Endothelial cell of umbilical vein (primary cell): ENCODE measurements around the gene NUP155. TPM values are rescaled to one million over a fixed set of nuclear protein-coding genes. Genes with fewer than 3 reads are reported as not detected.

Experiments
- BruUV-seq: library from RNA; stranded (reverse); fragments of 400-500 nt; replicated peaks from 2 replicates; lab custom pipeline; 2021; lab: Mats Ljungman, UMichigan
- CTCF ChIA-PET: fragments of 300-600, 350-600 bp; sonication (Branson Sonifier 250); formaldehyde crosslinking; loops from one replicate; lab custom pipeline; 2021; ENCODE audit warnings: antibody characterized with exemption, inconsistent platforms; lab: Charles Lee
- POLR2A ChIA-PET: fragments of 300-600, 350-600 bp; sonication (Branson Sonifier 250); formaldehyde crosslinking; loops from one replicate; lab custom pipeline; 2021; ENCODE audit warnings: antibody characterized with exemption, inconsistent platforms; lab: Charles Lee
- DNase-seq: peaks from one replicate; pipeline ENCODE4 v3.0.0-alpha.2; 2011; ENCODE audit warnings: low read depth, low spot score
- FAIRE-seq: peaks from 2 replicates; lab custom pipeline; 2011; peaks lifted over from hg19 to GRCh38; lab: Jason Lieb, UNC
- H2AFZ ChIP-seq: 2 replicates; pipeline ENCODE4 v1.6.0; 2012; ENCODE audit warnings: low read depth, low read length, control low read depth, inconsistent platforms
- H3K27ac ChIP-seq: 2 replicates; pipeline ENCODE4 v1.5.1; 2011; ENCODE audit warnings: low read depth, mild to moderate bottlenecking, control low read depth, low read length, moderate library complexity; ENCODE audit not compliant: insufficient read depth
- H3K27me3 ChIP-seq, 2 experiments: 2 replicates each; pipeline versions ENCODE4 v1.6.0 to v1.6.1; 2011; ENCODE audit warnings: low read length in 2 of 2, mixed read lengths in 1 of 2; ENCODE audit not compliant: control insufficient read depth in 2 of 2, insufficient read depth in 2 of 2
- H3K36me3 ChIP-seq, 2 experiments: 2 replicates in 1 of 2; 3 replicates in 1 of 2; pipeline ENCODE4 v1.5.1; 2011; ENCODE audit warnings: low read length in 2 of 2, mild to moderate bottlenecking in 1 of 2, moderate library complexity in 1 of 2; ENCODE audit not compliant: control insufficient read depth in 2 of 2, insufficient read depth in 2 of 2; ENCODE audit errors: extremely low read depth in 1 of 2
- H3K4me1 ChIP-seq: 3 replicates; pipeline ENCODE4 v1.5.1; 2011; ENCODE audit warnings: mild to moderate bottlenecking, low read length; ENCODE audit not compliant: control insufficient read depth, insufficient read depth; ENCODE audit errors: extremely low read depth
- H3K4me2 ChIP-seq: 2 replicates; pipeline ENCODE4 v1.6.1; 2011; ENCODE audit warnings: low read length, control low read depth, mixed read lengths; ENCODE audit not compliant: insufficient read depth
- H3K4me3 ChIP-seq, 3 experiments: fragments of 200-600 bp in 1 of 3; sonication (generic), shearing (Covaris generic) in 1 of 3; replicated peaks in 1 of 3; 2 replicates each; pipeline ENCODE4 v1.5.1; 2011 to 2016; ENCODE audit warnings: control low read depth in 3 of 3, low read length in 3 of 3, mild to moderate bottlenecking in 2 of 3, inconsistent platforms in 1 of 3, low read depth in 1 of 3, moderate library complexity in 1 of 3; ENCODE audit not compliant: insufficient read depth in 1 of 3
- H3K79me2 ChIP-seq: 2 replicates; pipeline ENCODE4 v1.6.0; 2012; ENCODE audit warnings: low read length, inconsistent platforms; ENCODE audit not compliant: control insufficient read depth, insufficient read depth
- H3K9ac ChIP-seq: replicated peaks from 2 replicates; pipeline ENCODE3; 2011; ENCODE audit warnings: low read length, control low read depth; ENCODE audit not compliant: insufficient read depth; ENCODE audit errors: extremely low read depth
- H3K9me1 ChIP-seq: replicated peaks from 3 replicates; pipeline ENCODE4 v1.6.0; 2011; ENCODE audit warnings: mild to moderate bottlenecking, low read length; ENCODE audit not compliant: control insufficient read depth, insufficient read depth; ENCODE audit errors: extremely low read depth
- H3K9me3 ChIP-seq: replicated peaks from 2 replicates; pipeline ENCODE4 v1.5.1; 2012; ENCODE audit warnings: low read length, inconsistent platforms; ENCODE audit not compliant: control insufficient read depth, insufficient read depth
- H4K20me1 ChIP-seq: replicated peaks from 2 replicates; pipeline ENCODE3; 2011; ENCODE audit warnings: mild to moderate bottlenecking, low read length; ENCODE audit not compliant: control insufficient read depth, insufficient read depth; ENCODE audit errors: extremely low read depth
- EZH2 ChIP-seq: IDR thresholded peaks from 2 replicates; pipeline ENCODE4 v1.6.1; 2012; ENCODE audit warnings: borderline replicate concordance, low read depth, mild to moderate bottlenecking, moderate library complexity, low read length, inconsistent platforms; ENCODE audit not compliant: severe bottlenecking
- FOS ChIP-seq: IDR thresholded peaks from 2 replicates; pipeline ENCODE4 v1.6.1; 2011; ENCODE audit warnings: mild to moderate bottlenecking, low read length, moderate library complexity, borderline replicate concordance; ENCODE audit not compliant: insufficient read depth
- GATA2 ChIP-seq: IDR thresholded peaks from 2 replicates; pipeline ENCODE4 v1.7.0; 2011; ENCODE audit warnings: low read depth, mild to moderate bottlenecking, moderate library complexity, mixed read lengths, low read length; ENCODE audit not compliant: insufficient read length, insufficient read depth
- JUN ChIP-seq: IDR thresholded peaks from 2 replicates; pipeline ENCODE4 v1.6.1; 2011; ENCODE audit warnings: borderline replicate concordance, low read depth; ENCODE audit not compliant: insufficient read length, insufficient read depth
- MYC ChIP-seq: IDR thresholded peaks from one replicate; pipeline ENCODE4 v1.6.1; 2011; ENCODE audit warnings: mild to moderate bottlenecking, low read depth, low read length
- POLR2A ChIP-seq: IDR thresholded peaks from 2 replicates; pipeline ENCODE4 v1.6.1; 2012; ENCODE audit warnings: low read depth, mild to moderate bottlenecking, control low read depth, low read length
- POLR2AphosphoS5 ChIP-seq: IDR thresholded peaks from 2 replicates; pipeline ENCODE4 v1.6.1; 2012; ENCODE audit warnings: low read depth, mild to moderate bottlenecking, control low read depth, low read length, moderate library complexity; ENCODE audit not compliant: insufficient read depth
- dilution Hi-C: fragments of 300-500 bp; cut with MboI; formaldehyde crosslinking; loops from one replicate; pipeline ENCODE4 v1.15.0; 2019; ENCODE audit warnings: low sequenced_read_pairs; ENCODE audit not compliant: extremely low pct_ligation_motif_present
- intact Hi-C: fragments of 100-400 bp; cut with micrococcal nuclease; formaldehyde crosslinking; loops from one replicate; pipeline ENCODE4 v1.10.0; 2022
- polyA plus RNA-seq, 4 experiments: library from polyadenylated mRNA; depleted of rRNA in 3 of 4; stranded (reverse) in 3 of 4; unstranded in 1 of 4; fragments of >200 nt; gene quantifications; 2 replicates each; pipeline versions ENCODE4 v1.2.1 to v1.2.3, GENCODE V29; 2011 to 2012; ENCODE audit warnings: missing spikeins in 1 of 4
- total RNA-seq: library from RNA; stranded (reverse); gene quantifications from 2 replicates; pipeline ENCODE4 v1.2.3, GENCODE V29; 2021
- TF ChIP-seq, protein P1 (sequence below): IDR thresholded peaks from 2 replicates; pipeline ENCODE4 v1.6.1; 2011; ENCODE audit not compliant: insufficient read depth, insufficient read length
- TF ChIP-seq, protein P2 (sequence below), 2 donors: IDR thresholded peaks; 1 replicate in 1 of 2; 2 replicates in 1 of 2; pipeline ENCODE4 v1.5.1; 2011; ENCODE audit warnings: low read length in 2 of 2, mild to moderate bottlenecking in 2 of 2, moderate library complexity in 2 of 2, control low read depth in 1 of 2, inconsistent platforms in 1 of 2, low read depth in 1 of 2; ENCODE audit not compliant: insufficient read depth in 1 of 2; ENCODE audit errors: extremely low read depth in 1 of 2

Gene NUP155
- total and polyA plus RNA-seq, 2 donors (not counting 3 experiments of a cell fraction or from before 2014, with no cell fraction given) = 11.1 to 36.6 TPM

DNA sequence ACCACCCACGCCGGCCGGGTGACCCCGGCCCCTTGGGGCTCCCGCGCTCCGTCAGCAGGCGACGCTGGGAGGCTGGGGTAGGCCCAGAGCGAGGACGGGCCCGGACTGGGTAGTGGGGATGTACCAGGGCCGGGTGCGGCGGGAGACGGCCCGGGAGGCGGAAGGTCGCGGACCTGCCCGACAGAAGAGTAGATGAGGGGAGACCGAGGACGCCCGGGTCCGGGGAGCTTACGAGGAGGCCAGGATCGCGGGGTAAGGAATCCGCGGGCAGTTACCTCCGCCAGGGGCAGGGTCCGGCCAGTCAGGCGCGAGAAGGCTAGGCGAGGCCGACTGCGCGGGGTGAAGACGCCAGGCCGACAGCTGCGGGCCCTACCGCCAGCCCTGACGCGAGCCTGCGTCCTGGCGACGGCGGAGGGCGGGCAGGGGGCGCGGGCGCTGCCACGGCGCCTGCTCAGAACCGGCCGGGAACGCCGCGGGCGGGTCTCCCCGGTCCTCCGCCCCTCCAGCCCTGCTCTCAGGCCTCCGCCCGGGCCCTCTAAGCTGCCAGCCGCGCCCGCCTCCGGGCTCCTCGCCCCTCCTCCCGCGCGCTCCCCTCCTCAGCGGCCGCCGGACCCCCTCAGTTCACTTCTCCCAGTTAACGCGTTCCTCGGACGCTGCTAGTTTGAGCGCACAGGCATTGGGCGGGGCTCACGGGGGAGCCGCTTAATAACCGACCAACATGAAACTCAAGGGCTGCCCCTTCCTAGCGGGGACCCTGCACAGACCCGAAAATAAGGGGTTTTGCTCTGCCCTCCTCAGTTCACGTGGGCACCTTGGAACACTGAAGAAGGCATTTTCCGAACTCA, 121.7 kb downstream of the NUP155 start, which contains the start of gene CPLANE1:
Gene CPLANE1, minus strand, starts transcription at position 407 of the 845 bp plus-strand sequence. CDS start 1,678 bp downstream, outside the sequence.
- intact Hi-C loops (loop anchor here (5.0 kb wide), 3 partner anchors 123 to 507 kb away; partner anchors contain the start of genes NIPBL and NUP155), dilution Hi-C loops (no loop called here)
- Histone ChIP-seq H3K9me3 (no peaks in the 10 kb centered on the region), H3K4me3 (peak within 1 kb of the TSS; percentile 96 to 97 (median 96)), H3K79me2 (no peaks in the 10 kb centered on the region), H3K27ac (peak within 1 kb of the TSS; percentile 85), H3K4me1 (peaks cover 6% of the 10 kb centered on the region), H3K27me3 (no peaks in the 10 kb centered on the region), H3K9ac (peak within 1 kb of the TSS; percentile 93), H3K9me1 (no peaks in the 10 kb centered on the region), H2AFZ (peak within 1 kb of the TSS; percentile 83), H3K4me2 (peak within 1 kb of the TSS; percentile 97), H4K20me1 (no peaks in the 10 kb centered on the region), H3K36me3 (no peaks in the 10 kb centered on the region)
- BruUV-seq = no TSS peak
- ChIA-PET CTCF (interaction anchor here (1.0 to 1.2 kb wide), 2 partner anchors 14 to 41 kb away, joined by 3 to 4 read pairs; no protein-coding TSS in a partner anchor), POLR2A (no interaction called here)
- DNase-seq (peak; percentile 87), FAIRE-seq (no peak)
- TF ChIP-seq JUN (no peak), MYC (no peak), GATA2 (no peak), POLR2A (peak; percentile 97), POLR2AphosphoS5 (peak; percentile 92), FOS (no peak), EZH2 (peak; percentile 30)
- TF ChIP-seq, protein P1, sequence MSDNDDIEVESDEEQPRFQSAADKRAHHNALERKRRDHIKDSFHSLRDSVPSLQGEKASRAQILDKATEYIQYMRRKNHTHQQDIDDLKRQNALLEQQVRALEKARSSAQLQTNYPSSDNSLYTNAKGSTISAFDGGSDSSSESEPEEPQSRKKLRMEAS = no peak
- TF ChIP-seq, protein P2, sequence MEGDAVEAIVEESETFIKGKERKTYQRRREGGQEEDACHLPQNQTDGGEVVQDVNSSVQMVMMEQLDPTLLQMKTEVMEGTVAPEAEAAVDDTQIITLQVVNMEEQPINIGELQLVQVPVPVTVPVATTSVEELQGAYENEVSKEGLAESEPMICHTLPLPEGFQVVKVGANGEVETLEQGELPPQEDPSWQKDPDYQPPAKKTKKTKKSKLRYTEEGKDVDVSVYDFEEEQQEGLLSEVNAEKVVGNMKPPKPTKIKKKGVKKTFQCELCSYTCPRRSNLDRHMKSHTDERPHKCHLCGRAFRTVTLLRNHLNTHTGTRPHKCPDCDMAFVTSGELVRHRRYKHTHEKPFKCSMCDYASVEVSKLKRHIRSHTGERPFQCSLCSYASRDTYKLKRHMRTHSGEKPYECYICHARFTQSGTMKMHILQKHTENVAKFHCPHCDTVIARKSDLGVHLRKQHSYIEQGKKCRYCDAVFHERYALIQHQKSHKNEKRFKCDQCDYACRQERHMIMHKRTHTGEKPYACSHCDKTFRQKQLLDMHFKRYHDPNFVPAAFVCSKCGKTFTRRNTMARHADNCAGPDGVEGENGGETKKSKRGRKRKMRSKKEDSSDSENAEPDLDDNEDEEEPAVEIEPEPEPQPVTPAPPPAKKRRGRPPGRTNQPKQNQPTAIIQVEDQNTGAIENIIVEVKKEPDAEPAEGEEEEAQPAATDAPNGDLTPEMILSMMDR (IDR thresholded peaks at IDR 0.05; ENCODE audit: extremely low read depth in 1 of 2, insufficient read depth in 1 of 2, low read depth in 1 of 2, low read length in 2 of 2) = no peak
